HepG2 (cell line): ENCODE data around the gene CIAPIN1. TPM values are rescaled to one million over a fixed set of nuclear protein-coding genes. Genes with fewer than 3 reads are reported as not detected.

Experiments
- ATRX ChIP-seq: sonication (generic); formaldehyde crosslinking; IDR thresholded peaks from 2 replicates; pipeline ENCODE4 v1.4.0; 2020; ENCODE audit warnings: missing genetic modification reagents, borderline replicate concordance
- BATF2 ChIP-seq: sonication (generic); formaldehyde crosslinking; IDR thresholded peaks from 2 replicates; pipeline ENCODE4 v1.8.0; 2022; ENCODE audit warnings: mild to moderate bottlenecking, missing genetic modification reagents, moderate library complexity
- CBX2 ChIP-seq, 2 experiments: fragments of 200-600 bp in 1 of 2; sonication (generic); formaldehyde crosslinking in 1 of 2; IDR thresholded peaks; 2 replicates each; pipeline versions ENCODE4 v1.7.0 to v1.8.1; 2018 to 2022; ENCODE audit warnings: low read depth in 2 of 2, low read length in 1 of 2, mild to moderate bottlenecking in 1 of 2, missing genetic modification reagents in 1 of 2
- DNMT3B ChIP-seq: conservative IDR thresholded peaks from 2 replicates; pipeline ENCODE4 v1.6.1; 2016; ENCODE audit warnings: missing biosample characterization, control low read depth
- DRAP1 ChIP-seq: IDR thresholded peaks from 2 replicates; pipeline ENCODE4 v1.6.1; 2016; ENCODE audit warnings: missing genetic modification reagents, missing compliant biosample characterization
- IKZF4 ChIP-seq: sonication (generic); formaldehyde crosslinking; IDR thresholded peaks from 2 replicates; pipeline ENCODE4 v1.5.1; 2020; ENCODE audit warnings: borderline replicate concordance, mild to moderate bottlenecking, low read depth, missing genetic modification reagents; ENCODE audit errors: not compliant biosample characterization
- MTF1 ChIP-seq: sonication (generic); formaldehyde crosslinking; IDR thresholded peaks from 2 replicates; pipeline ENCODE4 v1.5.0; 2020; ENCODE audit warnings: missing genetic modification reagents
- NFATC3 ChIP-seq: sonication (generic); formaldehyde crosslinking; IDR thresholded peaks from 2 replicates; pipeline ENCODE4 v1.5.1; 2020; ENCODE audit warnings: mild to moderate bottlenecking, missing genetic modification reagents
- PAX8 ChIP-seq: sonication (generic); formaldehyde crosslinking; IDR thresholded peaks from 2 replicates; pipeline ENCODE4 v1.8.0; 2022; ENCODE audit warnings: mild to moderate bottlenecking, missing genetic modification reagents, borderline replicate concordance
- PHF20 ChIP-seq: sonication (generic); formaldehyde crosslinking; IDR thresholded peaks from 2 replicates; pipeline ENCODE4 v1.5.0; 2020; ENCODE audit warnings: mild to moderate bottlenecking, missing genetic modification reagents
- SIN3B ChIP-seq: fragments of 150-350 bp; IDR thresholded peaks from 2 replicates; pipeline ENCODE4 v1.6.1; 2014; ENCODE audit warnings: low read length
- SP2 ChIP-seq: sonication (generic); formaldehyde crosslinking; IDR thresholded peaks from 2 replicates; pipeline ENCODE4 v1.5.1; 2020; ENCODE audit warnings: mild to moderate bottlenecking, missing genetic modification reagents
- TOE1 ChIP-seq: sonication (generic); formaldehyde crosslinking; IDR thresholded peaks from 2 replicates; pipeline ENCODE4 v1.4.0; 2020; ENCODE audit warnings: mild to moderate bottlenecking, missing genetic modification reagents
- XRCC5 ChIP-seq: fragments of 200-400 bp; formaldehyde crosslinking; optimal IDR thresholded peaks from 2 replicates; pipeline ENCODE3; 2017; ENCODE audit warnings: mild to moderate bottlenecking, low read length
- ZNF142 ChIP-seq: sonication (generic); formaldehyde crosslinking; IDR thresholded peaks from 2 replicates; pipeline ENCODE4 v1.4.0; 2020; ENCODE audit warnings: missing genetic modification reagents
- ZNF224 ChIP-seq: sonication (generic); formaldehyde crosslinking; IDR thresholded peaks from 2 replicates; pipeline ENCODE4 v1.5.0; 2020; ENCODE audit warnings: mild to moderate bottlenecking, missing genetic modification reagents
- ZNF367 ChIP-seq: sonication (generic); formaldehyde crosslinking; IDR thresholded peaks from 2 replicates; pipeline ENCODE4 v1.4.0; 2020; ENCODE audit warnings: missing genetic modification reagents, borderline replicate concordance
- ZNF432 ChIP-seq: sonication (generic); formaldehyde crosslinking; IDR thresholded peaks from 2 replicates; pipeline ENCODE4 v1.5.0; 2020; ENCODE audit warnings: missing genetic modification reagents, mild to moderate bottlenecking, borderline replicate concordance
- ZNF570 ChIP-seq: sonication (generic); formaldehyde crosslinking; IDR thresholded peaks from 2 replicates; pipeline ENCODE4 v1.4.0; 2020; ENCODE audit warnings: mild to moderate bottlenecking, missing genetic modification reagents, borderline replicate concordance
- ZNF629 ChIP-seq: sonication (generic); formaldehyde crosslinking; conservative IDR thresholded peaks from 2 replicates; pipeline ENCODE4 v1.5.0; 2020; ENCODE audit warnings: missing genetic modification reagents
- ZNF709 ChIP-seq: sonication (generic); formaldehyde crosslinking; IDR thresholded peaks from 2 replicates; pipeline ENCODE4 v1.5.0; 2020; ENCODE audit warnings: mild to moderate bottlenecking, missing genetic modification reagents
- ZNF839 ChIP-seq: sonication (generic); formaldehyde crosslinking; IDR thresholded peaks from 2 replicates; pipeline ENCODE4 v1.4.0; 2020; ENCODE audit warnings: missing genetic modification reagents, mild to moderate bottlenecking, borderline replicate concordance
- polyA plus RNA-seq, 8 experiments: library from polyadenylated mRNA; depleted of rRNA in 3 of 8; stranded (reverse) in 7 of 8; unstranded in 1 of 8; fragments of >200 nt; fragmentation: Illumina TruSeq in 4 of 8; extraction: Trizol in 4 of 8; gene quantifications; 2 replicates each; pipeline versions ENCODE4 v1.2.1 to v1.2.3, GENCODE V29; 2011 to 2016; ENCODE audit warnings: low read depth in 4 of 8, missing spikeins in 1 of 8, mixed read lengths in 1 of 8; ENCODE audit not compliant: insufficient read depth in 1 of 8
- total RNA-seq, 5 experiments: library from RNA; depleted of rRNA; stranded (reverse); fragments of >200 nt; fragmentation: Illumina TruSeq; extraction: Trizol; gene quantifications; 2 replicates each; pipeline ENCODE4 v1.2.3, GENCODE V29; 2016; ENCODE audit warnings: low read depth in 1 of 5
- TF ChIP-seq, protein P1 (sequence below): sonication (generic); formaldehyde crosslinking; IDR thresholded peaks from 2 replicates; pipeline ENCODE4 v1.4.0; 2020; ENCODE audit warnings: mild to moderate bottlenecking, missing genetic modification reagents

Gene CIAPIN1
- total and polyA plus RNA-seq, 2 of the 13 experiments (the other 11 are each of a cell fraction or from before 2014, with no cell fraction given): 69.3 to 89.7 TPM

DNA sequence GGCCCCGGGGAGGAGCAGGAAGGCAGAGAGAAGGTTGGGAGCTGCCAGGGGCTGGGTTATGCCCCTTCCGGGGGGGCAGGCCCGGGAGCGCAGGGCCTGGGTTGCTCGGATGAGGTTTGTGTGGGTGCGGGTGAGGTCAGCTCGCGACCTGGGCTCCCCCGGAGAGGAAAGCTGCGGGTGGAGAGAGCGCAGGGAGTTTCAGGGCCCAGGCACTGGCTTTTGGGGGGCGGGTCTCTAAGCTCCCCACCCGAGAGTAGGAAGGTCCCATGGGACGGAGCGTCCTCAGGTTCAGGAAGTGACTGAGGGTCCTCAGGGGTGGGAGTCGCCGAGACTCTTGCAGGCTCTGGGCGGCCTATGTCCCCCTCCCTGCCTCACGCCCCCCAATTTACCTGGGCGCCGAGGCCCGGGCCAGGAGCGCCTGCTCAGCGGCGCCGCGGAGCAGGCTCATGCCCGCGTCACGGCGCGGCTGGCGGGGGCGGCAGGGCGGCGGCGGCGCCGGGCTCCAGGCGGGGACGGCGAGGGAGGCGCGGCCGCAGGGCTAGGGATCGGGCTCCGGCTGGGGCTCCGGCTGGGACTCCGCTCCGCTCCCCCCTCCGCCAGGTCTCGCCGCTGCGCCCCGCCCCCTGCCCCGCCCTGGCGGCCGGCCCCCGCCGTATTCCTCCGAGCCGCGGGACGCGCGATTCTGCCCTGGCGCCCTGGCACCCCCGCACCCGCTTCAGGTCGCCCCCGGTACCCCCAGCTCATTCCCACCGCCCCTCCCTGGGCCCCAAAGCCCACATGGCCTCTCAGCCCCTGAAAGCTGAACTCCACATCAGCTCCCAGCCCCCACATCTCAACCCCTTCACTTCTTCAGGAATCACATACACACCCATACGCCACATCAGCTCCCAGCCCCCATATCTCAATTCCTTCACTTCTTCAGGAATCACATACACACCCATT lies 39.0 kb upstream of the CIAPIN1 start, which contains the start of gene DOK4 (continued):
- TF ChIP-seq DRAP1 (peak; percentile 41; the same call in 1 of the 2 replicates), ZNF142 (CRISPR knock-in tag) (no peak), ATRX (no peak), BATF2 (CRISPR knock-in tag) (no peak), ZNF709 (CRISPR knock-in tag) (no peak), ZNF432 (CRISPR knock-in tag) (no peak), MTF1 (CRISPR knock-in tag) (no peak), ZNF629 (CRISPR knock-in tag) (no peak), ZNF367 (CRISPR knock-in tag) (no peak), ZNF839 (no peak), NFATC3 (CRISPR knock-in tag) (0 out of 2 replicates have a peak, but pooled peaks have one; percentile 38), ZNF224 (no peak), IKZF4 (CRISPR knock-in tag) (no peak), XRCC5 (no peak), SP2 (no peak), ZNF570 (CRISPR knock-in tag) (no peak), PHF20 (no peak), TOE1 (no peak), PAX8 (CRISPR knock-in tag) (no peak; the same call in 1 of the 2 replicates), SIN3B (no peak), CBX2 (IDR thresholded peaks at IDR 0.05; ENCODE audit: low read depth, low read length) (no peak), CBX2 (CRISPR knock-in tag; IDR thresholded peaks at IDR 0.05; ENCODE audit: low read depth) (no peak), DNMT3B (CRISPR knock-in tag) (no peak)
- TF ChIP-seq, protein P1, sequence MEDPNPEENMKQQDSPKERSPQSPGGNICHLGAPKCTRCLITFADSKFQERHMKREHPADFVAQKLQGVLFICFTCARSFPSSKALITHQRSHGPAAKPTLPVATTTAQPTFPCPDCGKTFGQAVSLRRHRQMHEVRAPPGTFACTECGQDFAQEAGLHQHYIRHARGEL (CRISPR knock-in tag): no peak
